MM.1S (cell line): ENCODE results near the gene MOB3B.

Experiments
- DNase-seq: peaks from one replicate; pipeline ENCODE4 v3.0.0-alpha.2; 2015
- H2AFZ ChIP-seq: fragments of 300-600 bp; sonication (generic); 2 replicates; pipeline ENCODE4 v1.6.0; 2016; ENCODE audit warnings: antibody characterized with exemption, low read length
- H3F3A ChIP-seq: fragments of 300-600 bp; sonication (generic); 2 replicates; pipeline ENCODE4 v1.6.1; 2016; ENCODE audit warnings: mild to moderate bottlenecking, antibody characterized with exemption, low read length, moderate library complexity, mixed read lengths; ENCODE audit not compliant: insufficient read depth
- H3K27ac ChIP-seq: fragments of 300-600 bp; sonication (generic); 2 replicates; pipeline ENCODE4 v1.5.1; 2016; ENCODE audit warnings: mild to moderate bottlenecking, low read length
- H3K27me3 ChIP-seq: fragments of 300-600 bp; sonication (generic); replicated peaks from 2 replicates; pipeline ENCODE4 v1.6.0; 2016; ENCODE audit warnings: low read length; ENCODE audit not compliant: insufficient read depth
- H3K36me3 ChIP-seq: fragments of 300-600 bp; sonication (generic); replicated peaks from 2 replicates; pipeline ENCODE4 v1.6.1; 2016; ENCODE audit warnings: mild to moderate bottlenecking, low read length, mixed read lengths; ENCODE audit not compliant: insufficient read depth
- H3K4me1 ChIP-seq: fragments of 300-600 bp; sonication (generic); 2 replicates; pipeline ENCODE4 v1.6.1; 2016; ENCODE audit warnings: low read length, mixed read lengths
- H3K4me2 ChIP-seq: fragments of 300-600 bp; sonication (generic); 2 replicates; pipeline ENCODE4 v1.6.0; 2016; ENCODE audit warnings: low read depth, low read length
- H3K4me3 ChIP-seq: fragments of 300-600 bp; sonication (generic); 2 replicates; pipeline ENCODE4 v1.5.1; 2016; ENCODE audit warnings: low read length, mixed read lengths
- H3K79me2 ChIP-seq: fragments of 300-600 bp; sonication (generic); 2 replicates; pipeline ENCODE4 v1.6.1; 2016; ENCODE audit warnings: mixed run types, low read length, mixed read lengths
- H3K9ac ChIP-seq: fragments of 300-600 bp; sonication (generic); 2 replicates; pipeline ENCODE4 v1.6.1; 2016; ENCODE audit warnings: low read length, mixed read lengths
- H3K9me2 ChIP-seq: fragments of 300-600 bp; sonication (generic); replicated peaks from 2 replicates; pipeline ENCODE4 v1.6.1; 2016; ENCODE audit warnings: mild to moderate bottlenecking, low read length, mixed read lengths; ENCODE audit not compliant: insufficient read depth
- H3K9me3 ChIP-seq: fragments of 300-600 bp; sonication (generic); replicated peaks from 2 replicates; pipeline ENCODE4 v1.6.1; 2016; ENCODE audit warnings: mild to moderate bottlenecking, low read length, mixed read lengths; ENCODE audit not compliant: insufficient read depth
- H4K20me1 ChIP-seq: fragments of 300-600 bp; sonication (generic); 2 replicates; pipeline ENCODE4 v1.6.1; 2016; ENCODE audit warnings: mild to moderate bottlenecking, low read length, moderate library complexity, mixed read lengths; ENCODE audit not compliant: insufficient read depth
- EZH2 ChIP-seq: fragments of 300-600 bp; sonication (generic); optimal IDR thresholded peaks from 2 replicates; pipeline ENCODE3; 2017; ENCODE audit warnings: low read depth, mild to moderate bottlenecking, antibody characterized with exemption, low read length, mixed read lengths
- EZH2phosphoT487 ChIP-seq: fragments of 300-600 bp; sonication (generic); IDR thresholded peaks from 2 replicates; pipeline ENCODE4 v1.6.1; 2018; ENCODE audit warnings: antibody characterized with exemption, low read length
- TF ChIP-seq, protein P1 (sequence below): fragments of 300-600 bp; sonication (generic); IDR thresholded peaks from 2 replicates; pipeline ENCODE4 v1.5.1; 2016; ENCODE audit warnings: antibody characterized with exemption, low read length, mixed read lengths

MOB3B gene

DNA sequence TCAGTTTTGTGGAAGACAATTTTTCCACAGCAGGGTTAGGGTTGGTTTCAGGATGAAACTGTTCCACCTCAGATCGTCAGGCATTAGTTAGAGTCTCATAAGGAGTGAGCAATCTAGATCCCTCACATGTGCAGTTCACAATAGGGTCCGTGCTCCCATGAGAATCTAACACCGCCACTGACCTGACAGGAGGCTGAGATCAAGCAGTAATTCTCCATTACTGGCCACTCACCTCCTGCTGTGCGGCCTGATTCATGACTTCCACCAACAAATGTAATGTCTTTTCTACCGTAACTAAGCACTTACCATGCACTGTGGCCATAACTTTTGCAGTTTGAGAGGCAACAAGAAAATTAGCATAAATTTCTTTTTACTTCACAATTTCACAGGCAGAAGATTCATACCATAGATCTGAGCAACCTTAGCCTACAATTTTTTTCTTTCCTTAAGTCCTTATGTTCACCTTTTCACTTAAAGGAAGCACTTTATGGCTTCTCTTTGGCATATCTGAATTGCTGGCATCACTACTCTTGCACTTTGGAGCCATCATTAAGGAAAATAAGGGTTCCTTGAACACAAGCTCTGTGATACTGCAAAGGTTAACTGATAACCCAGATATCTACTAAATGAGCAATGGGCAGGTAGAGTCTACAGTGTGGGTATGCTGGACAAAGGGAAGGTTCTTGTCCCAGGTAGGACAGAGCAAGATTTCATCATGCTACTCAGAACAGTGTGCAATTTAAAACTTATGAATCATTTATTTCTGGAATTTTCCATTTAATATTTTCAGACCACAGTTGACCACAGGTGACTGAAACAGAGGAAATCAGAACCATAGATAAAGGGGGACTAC lies 88.5 kb downstream of the MOB3B start:
- H3K4me3 ChIP-seq = no peak overlapping the region
- H3K27ac ChIP-seq = no peak overlapping the region
- H3K9me2 ChIP-seq = no peaks in the 10 kb centered on the region
- H3K4me1 ChIP-seq = no peaks in the 10 kb centered on the region
- no peaks in the 10 kb centered on the region for H3K9me3 ChIP-seq
- H3F3A ChIP-seq = no peaks in the 10 kb centered on the region
- TF ChIP-seq EZH2phosphoT487 (no peak), EZH2 (no peak)
- TF ChIP-seq, protein P1, sequence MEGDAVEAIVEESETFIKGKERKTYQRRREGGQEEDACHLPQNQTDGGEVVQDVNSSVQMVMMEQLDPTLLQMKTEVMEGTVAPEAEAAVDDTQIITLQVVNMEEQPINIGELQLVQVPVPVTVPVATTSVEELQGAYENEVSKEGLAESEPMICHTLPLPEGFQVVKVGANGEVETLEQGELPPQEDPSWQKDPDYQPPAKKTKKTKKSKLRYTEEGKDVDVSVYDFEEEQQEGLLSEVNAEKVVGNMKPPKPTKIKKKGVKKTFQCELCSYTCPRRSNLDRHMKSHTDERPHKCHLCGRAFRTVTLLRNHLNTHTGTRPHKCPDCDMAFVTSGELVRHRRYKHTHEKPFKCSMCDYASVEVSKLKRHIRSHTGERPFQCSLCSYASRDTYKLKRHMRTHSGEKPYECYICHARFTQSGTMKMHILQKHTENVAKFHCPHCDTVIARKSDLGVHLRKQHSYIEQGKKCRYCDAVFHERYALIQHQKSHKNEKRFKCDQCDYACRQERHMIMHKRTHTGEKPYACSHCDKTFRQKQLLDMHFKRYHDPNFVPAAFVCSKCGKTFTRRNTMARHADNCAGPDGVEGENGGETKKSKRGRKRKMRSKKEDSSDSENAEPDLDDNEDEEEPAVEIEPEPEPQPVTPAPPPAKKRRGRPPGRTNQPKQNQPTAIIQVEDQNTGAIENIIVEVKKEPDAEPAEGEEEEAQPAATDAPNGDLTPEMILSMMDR = no peak
- H4K20me1 ChIP-seq = no peaks in the 10 kb centered on the region
- no peaks in the 10 kb centered on the region for H3K27me3 ChIP-seq
- H3K36me3 ChIP-seq = no peaks in the 10 kb centered on the region
- no peak for DNase-seq
- H2AFZ ChIP-seq = no peak overlapping the region
- H3K9ac ChIP-seq = no peak overlapping the region
- no peak overlapping the region for H3K4me2 ChIP-seq
- no peaks in the 10 kb centered on the region for H3K79me2 ChIP-seq

DNA sequence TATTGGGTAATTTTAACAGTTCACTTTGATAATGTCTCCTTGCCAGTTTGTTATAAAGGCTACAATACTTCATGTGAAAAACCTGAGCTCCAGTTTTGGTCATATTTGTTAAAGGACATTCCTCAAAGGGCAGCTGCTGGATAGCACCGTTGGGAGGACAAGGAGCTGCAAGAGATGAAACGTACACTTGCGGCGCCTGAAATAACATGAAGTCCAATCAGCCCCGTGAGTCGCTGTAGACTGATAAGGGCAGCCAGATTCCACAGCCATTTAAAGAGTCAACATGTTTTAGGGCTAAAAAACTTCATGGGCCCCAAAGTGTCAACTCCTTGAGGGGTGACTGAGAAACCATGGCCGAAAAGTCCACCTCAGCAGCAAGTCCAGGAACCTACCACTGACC lies 91.1 kb downstream of the MOB3B start:
- no peak for DNase-seq
- Histone ChIP-seq H3K9me3 (no peaks in the 10 kb centered on the region), H3K79me2 (no peaks in the 10 kb centered on the region), H3K9me2 (no peaks in the 10 kb centered on the region), H3K4me2 (no peak overlapping the region), H3K27ac (no peak overlapping the region), H3K4me1 (no peaks in the 10 kb centered on the region), H3K4me3 (no peak overlapping the region), H3K36me3 (no peaks in the 10 kb centered on the region), H2AFZ (no peak overlapping the region), H4K20me1 (no peaks in the 10 kb centered on the region), H3F3A (no peaks in the 10 kb centered on the region), H3K9ac (no peak overlapping the region), H3K27me3 (no peaks in the 10 kb centered on the region)
- no peak for TF ChIP-seq EZH2

DNA sequence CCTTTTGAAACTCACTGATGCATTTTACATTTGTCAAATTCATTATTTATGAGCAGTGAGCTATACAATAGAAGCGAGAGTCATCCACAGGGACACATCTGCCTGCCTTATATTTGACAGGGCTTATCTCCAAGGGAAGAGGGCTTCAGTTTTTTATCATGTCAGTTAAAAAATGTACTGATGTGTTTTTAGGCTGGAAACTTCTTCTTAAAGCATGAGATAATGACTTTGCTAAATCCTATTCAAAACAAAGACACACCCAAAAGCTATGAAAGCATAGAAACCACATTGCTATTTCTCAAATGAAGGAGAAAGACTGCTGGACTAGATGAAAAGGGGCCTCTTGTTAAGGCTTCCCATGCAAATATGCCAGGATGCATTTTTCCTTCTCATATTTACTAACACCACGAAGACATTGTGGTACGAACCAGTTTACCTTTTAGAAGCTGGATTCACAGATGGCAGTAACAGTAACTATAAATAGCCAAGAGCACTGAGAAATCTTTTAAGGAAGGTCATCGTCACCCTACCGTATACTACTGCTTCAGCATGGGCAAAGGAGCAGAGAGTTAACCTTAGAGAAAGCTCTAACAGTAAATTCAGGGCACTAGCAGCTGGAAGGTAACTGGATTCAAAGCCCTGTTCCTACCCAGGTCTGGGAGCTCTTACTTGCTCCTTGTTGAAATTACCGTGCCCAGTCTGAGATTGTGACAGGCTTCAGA lies 91.8 kb downstream of the MOB3B start:
- no peaks in the 10 kb centered on the region for H3K79me2 ChIP-seq
- H3K27ac ChIP-seq = no peak overlapping the region
- no peaks in the 10 kb centered on the region for H3K9me2 ChIP-seq
- no peak for DNase-seq
- H3K4me3 ChIP-seq = no peak overlapping the region
- H2AFZ ChIP-seq = no peak overlapping the region
- no peaks in the 10 kb centered on the region for H3F3A ChIP-seq
- H3K36me3 ChIP-seq = no peaks in the 10 kb centered on the region
- no peaks in the 10 kb centered on the region for H3K27me3 ChIP-seq
- no peaks in the 10 kb centered on the region for H3K4me1 ChIP-seq
- H3K4me2 ChIP-seq = no peak overlapping the region
- TF ChIP-seq EZH2 = no peak
- TF ChIP-seq, protein P1 = no peak
- TF ChIP-seq EZH2phosphoT487 = no peak
- H3K9me3 ChIP-seq = no peaks in the 10 kb centered on the region
- no peak overlapping the region for H3K9ac ChIP-seq
- H4K20me1 ChIP-seq = no peaks in the 10 kb centered on the region
